PC-9 (cell line): ENCODE results near the gene RIMS1. TPM values are rescaled to one million over a fixed set of nuclear protein-coding genes. Genes with fewer than 3 reads are reported as not detected.

ENCODE experiments used
- BruUV-seq: library from RNA; stranded (reverse); fragments of 400-500 nt; replicated peaks from 2 replicates; lab custom pipeline; 2021; lab: Mats Ljungman, UMichigan
- CTCF ChIA-PET: fragments of 300-600 bp; sonication (Branson Sonifier 250); formaldehyde crosslinking; loops from one replicate; lab custom pipeline; 2022; ENCODE audit warnings: antibody characterized with exemption; lab: Charles Lee
- POLR2A ChIA-PET: fragments of 300-600 bp; sonication (Branson Sonifier 250); formaldehyde crosslinking; loops from one replicate; lab custom pipeline; 2022; ENCODE audit warnings: antibody characterized with exemption; ENCODE audit not compliant: unreplicated experiment; lab: Charles Lee
- DNase-seq, 2 experiments: peaks; one replicate each; pipeline versions ENCODE4 v3.0.0 to v3.0.0-alpha.2; 2015 to 2022; ENCODE audit warnings: mixed read lengths in 1 of 2
- H2AFZ ChIP-seq: fragments of 200-600 bp; sonication (generic); 2 replicates; pipeline ENCODE4 v1.8.1; 2017; ENCODE audit warnings: antibody characterized with exemption
- H3F3A ChIP-seq: fragments of 200-600 bp; sonication (generic); 2 replicates; pipeline ENCODE4 v1.8.1; 2017; ENCODE audit warnings: antibody characterized with exemption, mild to moderate bottlenecking, low read depth; ENCODE audit not compliant: insufficient read depth
- H3K27ac ChIP-seq: fragments of 200-600 bp; sonication (generic); 2 replicates; pipeline ENCODE4 v1.6.1; 2016; ENCODE audit warnings: mixed run types
- H3K27me3 ChIP-seq: fragments of 200-600 bp; sonication (generic); 2 replicates; pipeline ENCODE4 v1.6.1; 2016; ENCODE audit warnings: low read depth, mixed run types; ENCODE audit not compliant: insufficient read depth
- H3K36me3 ChIP-seq: fragments of 200-600 bp; sonication (generic); 2 replicates; pipeline ENCODE4 v1.6.1; 2016; ENCODE audit warnings: low read depth, mixed run types
- H3K4me1 ChIP-seq: fragments of 200-600 bp; sonication (generic); replicated peaks from 2 replicates; pipeline ENCODE4 v1.6.1; 2016; ENCODE audit warnings: mixed run types; ENCODE audit not compliant: insufficient read depth
- H3K4me2 ChIP-seq: fragments of 200-600 bp; sonication (generic); 2 replicates; pipeline ENCODE4 v1.6.1; 2017; ENCODE audit warnings: mixed run types
- H3K4me3 ChIP-seq: fragments of 200-600 bp; sonication (generic); 2 replicates; pipeline ENCODE4 v1.6.1; 2016; ENCODE audit warnings: mixed run types
- H3K79me2 ChIP-seq: fragments of 200-600 bp; sonication (generic); 2 replicates; pipeline ENCODE4 v1.6.1; 2017; ENCODE audit warnings: low read depth, mixed run types
- H3K9me2 ChIP-seq: fragments of 200-600 bp; sonication (generic); 2 replicates; pipeline ENCODE4 v1.8.1; 2017; ENCODE audit warnings: mild to moderate bottlenecking; ENCODE audit not compliant: insufficient read depth
- H3K9me3 ChIP-seq: fragments of 200-600 bp; sonication (generic); 2 replicates; pipeline ENCODE4 v1.8.1; 2016; ENCODE audit warnings: low read depth; ENCODE audit not compliant: insufficient read depth
- H4K20me1 ChIP-seq: fragments of 200-600 bp; sonication (generic); 2 replicates; pipeline ENCODE4 v1.8.1; 2017; ENCODE audit not compliant: insufficient read depth
- EZH2 ChIP-seq: fragments of 200-600 bp; sonication (generic); IDR thresholded peaks from 2 replicates; pipeline ENCODE4 v1.8.0; 2017; ENCODE audit warnings: antibody characterized with exemption, low read depth
- intact Hi-C: fragments of 100-400 bp; cut with micrococcal nuclease; formaldehyde crosslinking; loops from one replicate; pipeline ENCODE4 v1.10.0; 2022; ENCODE audit not compliant: unreplicated experiment
- total RNA-seq: library from RNA; stranded (reverse); gene quantifications from 2 replicates; pipeline ENCODE4 v1.2.3, GENCODE V29; 2021
- TF ChIP-seq, protein P1 (sequence below): fragments of 200-600 bp; sonication (generic); conservative IDR thresholded peaks from 2 replicates; pipeline ENCODE4 v1.6.1; 2017; ENCODE audit warnings: mixed run types, antibody characterized with exemption, mild to moderate bottlenecking, moderate library complexity

Gene RIMS1
- total RNA-seq, 1 experiment from 2014 or later = not detected

GRCh38 chr6:71852948-71853347, 33.4 kb upstream of the RIMS1 start:
- Histone ChIP-seq H4K20me1 (no peaks in the 10 kb centered on the region), H3K4me1 (no peaks in the 10 kb centered on the region), H2AFZ (no peak overlapping the region), H3K4me2 (no peak overlapping the region), H3K27me3 (no peaks in the 10 kb centered on the region), H3K27ac (no peak overlapping the region), H3K9me2 (no peaks in the 10 kb centered on the region), H3K36me3 (no peaks in the 10 kb centered on the region), H3K9me3 (no peaks in the 10 kb centered on the region), H3K4me3 (no peak overlapping the region), H3F3A (no peaks in the 10 kb centered on the region), H3K79me2 (no peaks in the 10 kb centered on the region)
- intact Hi-C loops = no loop called here
- no peak for DNase-seq
- POLR2A ChIA-PET = no interaction called here
- CTCF ChIA-PET = no interaction called here
- BruUV-seq = no TSS peak
- no peak for TF ChIP-seq EZH2
- TF ChIP-seq, protein P1, sequence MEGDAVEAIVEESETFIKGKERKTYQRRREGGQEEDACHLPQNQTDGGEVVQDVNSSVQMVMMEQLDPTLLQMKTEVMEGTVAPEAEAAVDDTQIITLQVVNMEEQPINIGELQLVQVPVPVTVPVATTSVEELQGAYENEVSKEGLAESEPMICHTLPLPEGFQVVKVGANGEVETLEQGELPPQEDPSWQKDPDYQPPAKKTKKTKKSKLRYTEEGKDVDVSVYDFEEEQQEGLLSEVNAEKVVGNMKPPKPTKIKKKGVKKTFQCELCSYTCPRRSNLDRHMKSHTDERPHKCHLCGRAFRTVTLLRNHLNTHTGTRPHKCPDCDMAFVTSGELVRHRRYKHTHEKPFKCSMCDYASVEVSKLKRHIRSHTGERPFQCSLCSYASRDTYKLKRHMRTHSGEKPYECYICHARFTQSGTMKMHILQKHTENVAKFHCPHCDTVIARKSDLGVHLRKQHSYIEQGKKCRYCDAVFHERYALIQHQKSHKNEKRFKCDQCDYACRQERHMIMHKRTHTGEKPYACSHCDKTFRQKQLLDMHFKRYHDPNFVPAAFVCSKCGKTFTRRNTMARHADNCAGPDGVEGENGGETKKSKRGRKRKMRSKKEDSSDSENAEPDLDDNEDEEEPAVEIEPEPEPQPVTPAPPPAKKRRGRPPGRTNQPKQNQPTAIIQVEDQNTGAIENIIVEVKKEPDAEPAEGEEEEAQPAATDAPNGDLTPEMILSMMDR = no peak

GRCh38 chr6:71855406-71855805, 30.9 kb upstream of the RIMS1 start:
- no peak for TF ChIP-seq EZH2
- TF ChIP-seq, protein P1 = no peak
- Histone ChIP-seq H3K4me1 (no peaks in the 10 kb centered on the region), H3K27ac (no peak overlapping the region), H3K36me3 (no peaks in the 10 kb centered on the region), H3K79me2 (no peaks in the 10 kb centered on the region), H3K9me2 (no peaks in the 10 kb centered on the region; the same call in 1 of the 2 replicates), H3F3A (no peaks in the 10 kb centered on the region), H3K9me3 (no peaks in the 10 kb centered on the region), H3K4me3 (no peak overlapping the region), H2AFZ (no peak overlapping the region), H4K20me1 (no peaks in the 10 kb centered on the region), H3K27me3 (no peaks in the 10 kb centered on the region), H3K4me2 (no peak overlapping the region)
- BruUV-seq = no TSS peak
- CTCF ChIA-PET = no interaction called here
- intact Hi-C loops = no loop called here
- DNase-seq = no peak
- POLR2A ChIA-PET = no interaction called here

GRCh38 chr6:71879016-71879415, 7.3 kb upstream of the RIMS1 start:
- no peak overlapping the region for H3K27ac ChIP-seq
- no TSS peak for BruUV-seq
- no peaks in the 10 kb centered on the region for H3K27me3 ChIP-seq
- H3K4me1 ChIP-seq = no peaks in the 10 kb centered on the region
- TF ChIP-seq, protein P1 = no peak
- no peak for TF ChIP-seq EZH2
- ChIA-PET CTCF (no interaction called here), POLR2A (no interaction called here)
- no peak overlapping the region for H2AFZ ChIP-seq
- DNase-seq = no peak
- no peaks in the 10 kb centered on the region for H3K9me3 ChIP-seq
- intact Hi-C loops = no loop called here
- no peaks in the 10 kb centered on the region for H3K36me3 ChIP-seq
- H3K9me2 ChIP-seq = no peaks in the 10 kb centered on the region
- H3K4me2 ChIP-seq = no peak overlapping the region
- H4K20me1 ChIP-seq = no peaks in the 10 kb centered on the region
- H3K79me2 ChIP-seq = no peaks in the 10 kb centered on the region
- H3K4me3 ChIP-seq = no peak overlapping the region
- H3F3A ChIP-seq = no peaks in the 10 kb centered on the region
